ENCODE data around the gene ICAM5. TPM values are rescaled to one million over a fixed set of nuclear protein-coding genes. Genes with fewer than 3 reads are reported as not detected.
A peak's percentile ranks its signal among the peaks of the same experiment; 100 is the strongest.
"Not testable (repeated sequence)": the region's sequence is repeated elsewhere in the genome, so short reads cannot be mapped to it uniquely, and the experiment has no call there.

Gene ICAM5, protein sequence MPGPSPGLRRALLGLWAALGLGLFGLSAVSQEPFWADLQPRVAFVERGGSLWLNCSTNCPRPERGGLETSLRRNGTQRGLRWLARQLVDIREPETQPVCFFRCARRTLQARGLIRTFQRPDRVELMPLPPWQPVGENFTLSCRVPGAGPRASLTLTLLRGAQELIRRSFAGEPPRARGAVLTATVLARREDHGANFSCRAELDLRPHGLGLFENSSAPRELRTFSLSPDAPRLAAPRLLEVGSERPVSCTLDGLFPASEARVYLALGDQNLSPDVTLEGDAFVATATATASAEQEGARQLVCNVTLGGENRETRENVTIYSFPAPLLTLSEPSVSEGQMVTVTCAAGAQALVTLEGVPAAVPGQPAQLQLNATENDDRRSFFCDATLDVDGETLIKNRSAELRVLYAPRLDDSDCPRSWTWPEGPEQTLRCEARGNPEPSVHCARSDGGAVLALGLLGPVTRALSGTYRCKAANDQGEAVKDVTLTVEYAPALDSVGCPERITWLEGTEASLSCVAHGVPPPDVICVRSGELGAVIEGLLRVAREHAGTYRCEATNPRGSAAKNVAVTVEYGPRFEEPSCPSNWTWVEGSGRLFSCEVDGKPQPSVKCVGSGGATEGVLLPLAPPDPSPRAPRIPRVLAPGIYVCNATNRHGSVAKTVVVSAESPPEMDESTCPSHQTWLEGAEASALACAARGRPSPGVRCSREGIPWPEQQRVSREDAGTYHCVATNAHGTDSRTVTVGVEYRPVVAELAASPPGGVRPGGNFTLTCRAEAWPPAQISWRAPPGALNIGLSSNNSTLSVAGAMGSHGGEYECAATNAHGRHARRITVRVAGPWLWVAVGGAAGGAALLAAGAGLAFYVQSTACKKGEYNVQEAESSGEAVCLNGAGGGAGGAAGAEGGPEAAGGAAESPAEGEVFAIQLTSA
- under 1 TPM in 5 of 6 donors, not detected in 1; 0.08 to 0.22 (median 0.17) TPM for total RNA-seq
- under 1 TPM; 0.26 to 0.30 TPM for polyA plus RNA-seq

DNA sequence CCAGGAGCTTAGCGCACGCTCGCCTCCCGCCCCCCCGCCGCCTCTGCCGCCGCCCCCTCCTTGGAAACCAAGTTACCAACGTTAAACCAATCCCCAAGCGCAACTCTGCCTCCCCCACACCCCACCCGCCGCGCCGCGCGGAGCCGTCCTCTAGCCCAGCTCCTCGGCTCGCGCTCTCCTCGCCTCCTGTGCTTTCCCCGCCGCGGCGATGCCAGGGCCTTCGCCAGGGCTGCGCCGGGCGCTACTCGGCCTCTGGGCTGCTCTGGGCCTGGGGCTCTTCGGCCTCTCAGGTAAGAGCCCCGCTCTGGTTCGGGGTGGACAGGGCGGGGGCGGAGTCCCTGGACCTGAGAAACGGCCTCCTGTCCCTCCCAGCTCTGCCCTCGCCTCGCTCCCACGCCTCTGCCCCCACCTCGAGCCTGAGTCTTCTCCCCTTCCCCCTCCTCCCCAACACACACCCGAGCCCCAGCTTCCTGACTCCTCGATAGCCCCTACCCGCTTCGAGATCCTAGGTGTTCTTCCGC, at the start of gene ICAM5:
ICAM5 (plus strand) TSS at position 117 of the 521 bp plus-strand sequence; CDS start at position 209, 92 bp downstream.
- TF ChIP-seq CTCF (IDR thresholded peaks at IDR 0.05), result no peak
- peaks cover 0 to 42% (median 11%) of the 10 kb centered on the region in 4 donors for H3K27me3 ChIP-seq
- ATAC-seq (no peak), DNase-seq (no peak), FAIRE-seq (no peak)
- H3K36me3 ChIP-seq, result no peaks in the 10 kb centered on the region
- 2% methylated on average over 38 to 45 of the region's 45 CpGs for WGBS, 2 donors
- intact Hi-C loops (cut with DNase I), result no loop called here
- peaks cover 9 to 22% (median 11%) of the 10 kb centered on the region in 3 donors for H3K4me1 ChIP-seq
- no peak within 1 kb of the TSS for H3K27ac ChIP-seq
- H3K9me3 ChIP-seq, result no peaks in the 10 kb centered on the region
- peak within 1 kb of the TSS in 2 of 4 donors; percentile 17 to 48 for H3K4me3 ChIP-seq

DNA sequence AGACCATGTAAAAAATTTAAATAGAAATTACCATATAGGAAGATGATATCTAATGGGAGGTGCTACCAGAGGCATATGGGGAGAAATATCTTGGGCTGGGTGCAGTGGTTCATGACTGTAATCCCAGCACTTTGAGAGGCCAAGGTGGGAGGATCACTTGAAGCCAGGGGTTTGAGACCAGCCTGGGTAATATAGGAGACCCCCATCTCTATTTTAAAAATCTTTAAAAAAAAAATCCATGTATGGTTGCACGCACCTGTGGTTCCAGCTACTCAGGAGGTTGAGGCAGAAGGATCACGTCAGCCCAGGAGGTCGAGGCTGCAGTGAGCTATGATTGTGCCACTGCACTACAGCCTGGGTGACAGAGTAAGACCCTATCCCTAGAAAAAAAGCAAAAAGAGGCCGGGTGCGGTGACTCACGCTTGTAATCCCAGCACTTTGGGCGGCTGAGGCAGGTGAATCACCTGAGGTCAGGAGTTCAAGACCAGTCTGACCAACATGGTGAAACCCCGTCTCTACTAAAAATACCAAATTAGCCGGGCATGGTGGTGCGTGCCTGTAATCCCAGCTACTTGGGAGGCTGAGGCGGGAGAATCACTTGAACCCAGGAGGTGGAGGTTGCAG, 47.8 kb upstream of the ICAM5 start:
- H3K27me3 ChIP-seq; H3K27ac ChIP-seq; DNase-seq; H3K4me3 ChIP-seq; intact Hi-C loops (cut with DNase I); FAIRE-seq; H3K36me3 ChIP-seq; H3K4me1 ChIP-seq; H3K9me3 ChIP-seq; ATAC-seq: not testable (repeated sequence)
- 80 to 93% methylated on average over 11 of the region's 11 CpGs for WGBS, 2 donors

DNA sequence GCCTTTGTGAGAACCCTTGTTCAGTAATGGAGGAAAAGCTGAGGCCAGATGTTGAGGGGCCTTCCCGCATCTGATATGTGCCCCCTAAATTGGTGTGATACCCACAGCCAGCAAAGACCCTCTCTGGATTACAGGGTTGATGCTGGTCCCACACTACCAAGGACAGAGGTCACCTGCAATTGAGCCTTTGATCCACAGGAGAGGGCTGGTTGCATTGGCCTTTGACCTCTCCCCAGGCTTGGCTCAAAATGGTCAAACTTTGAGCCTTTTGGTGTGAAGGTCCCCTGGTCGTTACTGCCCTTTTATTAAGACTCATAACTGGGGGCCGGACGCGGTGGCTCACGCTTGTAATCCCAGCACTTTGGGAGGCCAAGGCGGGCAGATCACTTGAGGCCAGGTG, 46.1 kb upstream of the ICAM5 start:
- DNase-seq, result no peak
- intact Hi-C loops (cut with DNase I), result no loop called here
- H3K36me3 ChIP-seq, result no peaks in the 10 kb centered on the region
- no peak for ATAC-seq
- no peak overlapping the region for H3K4me3 ChIP-seq
- no peaks in the 10 kb centered on the region for H3K4me1 ChIP-seq
- WGBS, 2 donors, result 89 to 90% methylated on average over 7 of the region's 7 CpGs
- no peaks in the 10 kb centered on the region for H3K9me3 ChIP-seq
- no peak overlapping the region for H3K27ac ChIP-seq
- no peak for TF ChIP-seq CTCF (IDR thresholded peaks at IDR 0.05)
- H3K27me3 ChIP-seq, result no peaks in the 10 kb centered on the region
- no peak for FAIRE-seq

DNA sequence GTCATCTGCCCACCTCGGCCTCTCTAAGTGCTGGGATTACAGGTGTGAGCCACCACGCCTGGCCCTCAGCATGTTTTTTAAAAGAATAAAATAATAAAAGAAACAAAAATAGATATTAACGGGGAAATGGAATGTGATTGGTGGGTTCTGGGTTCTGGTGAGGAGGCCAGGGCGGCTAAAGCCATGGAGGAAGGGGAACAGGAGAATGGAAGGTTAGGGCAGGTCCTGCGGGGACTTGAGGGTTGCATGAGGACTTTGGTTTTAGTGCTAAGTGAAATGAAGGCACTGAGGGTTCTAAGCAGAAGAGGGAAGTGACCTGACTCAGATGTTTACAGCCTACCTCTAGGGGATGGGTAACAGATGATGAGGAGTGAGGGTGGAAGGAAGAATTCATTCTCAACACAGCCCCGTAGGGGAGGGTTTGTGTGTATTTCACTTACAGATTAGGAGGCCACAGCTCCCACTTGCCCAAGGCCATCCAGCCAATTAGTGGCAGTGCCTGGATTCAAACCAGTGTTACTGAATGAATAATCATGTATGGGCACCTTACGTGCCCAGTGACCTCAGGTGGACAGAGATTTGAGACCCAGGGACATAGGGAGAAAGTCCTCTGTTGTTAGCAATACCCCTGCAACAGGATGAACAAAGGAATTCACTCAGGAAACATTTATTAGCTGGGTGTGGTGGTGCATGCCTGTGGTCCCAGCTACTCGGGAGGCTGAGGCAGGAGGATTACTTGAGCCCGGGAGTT, 44.4 kb upstream of the ICAM5 start:
- intact Hi-C loops (cut with DNase I), result no loop called here
- Histone ChIP-seq H3K4me3 (no peak overlapping the region), H3K4me1 (no peaks in the 10 kb centered on the region), H3K36me3 (no peaks in the 10 kb centered on the region), H3K27ac (no peak overlapping the region), H3K27me3 (no peaks in the 10 kb centered on the region), H3K9me3 (no peaks in the 10 kb centered on the region)
- 70 to 75% methylated on average over 9 of the region's 9 CpGs for WGBS, 2 donors
- TF ChIP-seq CTCF (IDR thresholded peaks at IDR 0.05), result no peak
- DNase-seq (no peak), ATAC-seq (no peak), FAIRE-seq (no peak)

Data from pancreas (tissue), 10 donors.